GM12878 (cell line): ENCODE measurements around the gene SLCO3A1. TPM values are rescaled to one million over a fixed set of nuclear protein-coding genes. Genes with fewer than 3 reads are reported as not detected.

Experiments
- ATAC-seq: fragments of 200-7000 bp; cut with Tn5 transposase; 3 replicates; pipeline ENCODE4 v1.9.1; 2020; ENCODE audit warnings: mild to moderate bottlenecking, moderate library complexity
- BruUV-seq: library from RNA; stranded (reverse); fragments of 400-500 nt; replicated peaks from 2 replicates; lab custom pipeline; 2021; lab: Mats Ljungman, UMichigan
- CTCF ChIA-PET: fragments of 300-600 bp; sonication (Branson Sonifier 250); formaldehyde crosslinking; extraction: SDS; loops from one replicate; lab custom pipeline; 2021; ENCODE audit warnings: inconsistent platforms; lab: Yijun Ruan, JAX
- POLR2A ChIA-PET: fragments of 350-600 bp; formaldehyde crosslinking; extraction: SDS; loops from one replicate; lab custom pipeline; 2021; ENCODE audit warnings: inconsistent platforms; lab: Charles Lee
- RAD21 ChIA-PET: fragments of 300-600 bp; sonication (Branson Sonifier 250); formaldehyde crosslinking; loops from one replicate; lab custom pipeline; 2023; ENCODE audit warnings: antibody characterized with exemption; ENCODE audit not compliant: unreplicated experiment; lab: Charles Lee
- SMC1A ChIA-PET: fragments of 300-600 bp; sonication (Branson Sonifier 250); formaldehyde crosslinking; loops from one replicate; lab custom pipeline; 2023; ENCODE audit not compliant: unreplicated experiment, uncharacterized antibody; lab: Charles Lee
- DNase-seq: peaks from one replicate; pipeline ENCODE4 v3.0.0-alpha.2; 2011; ENCODE audit warnings: low read depth, low spot score
- FAIRE-seq: peaks from 3 replicates; lab custom pipeline; 2011; peaks lifted over from hg19 to GRCh38; lab: Jason Lieb, UNC
- H2AFZ ChIP-seq: 2 replicates; pipeline ENCODE4 v1.6.0; 2011; ENCODE audit warnings: low read depth, low read length, control low read depth; ENCODE audit not compliant: control insufficient read depth
- H3K27ac ChIP-seq: 2 replicates; pipeline ENCODE4 v1.5.1; 2011; ENCODE audit warnings: control low read depth; ENCODE audit not compliant: control insufficient read depth, insufficient read depth
- H3K27me3 ChIP-seq, 2 experiments: replicated peaks in 1 of 2; 2 replicates each; pipeline versions ENCODE4 v1.6.0 to v1.6.1; 2011; ENCODE audit warnings: low read length in 1 of 2; ENCODE audit not compliant: control insufficient read depth in 2 of 2, insufficient read depth in 2 of 2
- H3K36me3 ChIP-seq, 2 experiments: 2 replicates each; pipeline ENCODE4 v1.5.1; 2011; ENCODE audit warnings: low read length in 1 of 2; ENCODE audit not compliant: control insufficient read depth in 2 of 2, insufficient read depth in 2 of 2
- H3K4me1 ChIP-seq: 2 replicates; pipeline ENCODE4 v1.6.1; 2011; ENCODE audit warnings: mild to moderate bottlenecking, low read length, moderate library complexity, mixed read lengths; ENCODE audit not compliant: control insufficient read depth, insufficient read depth
- H3K4me2 ChIP-seq: 2 replicates; pipeline ENCODE4 v1.6.0; 2011; ENCODE audit warnings: control low read depth; ENCODE audit not compliant: control insufficient read depth, insufficient read depth
- H3K4me3 ChIP-seq: fragments of 200-600 bp; sonication (generic); 2 replicates; pipeline ENCODE4 v1.5.1; 2016
- H3K79me2 ChIP-seq: 2 replicates; pipeline ENCODE4 v1.6.0; 2011; ENCODE audit warnings: low read length; ENCODE audit not compliant: control insufficient read depth, insufficient read depth
- H3K9ac ChIP-seq: 2 replicates; pipeline ENCODE4 v1.8.0; 2011; ENCODE audit warnings: low read length, control low read depth, mixed read lengths; ENCODE audit not compliant: control insufficient read depth, insufficient read depth
- H3K9me3 ChIP-seq: replicated peaks from 3 replicates; pipeline ENCODE4 v1.5.1; 2011; ENCODE audit warnings: mild to moderate bottlenecking, low read length; ENCODE audit not compliant: control insufficient read depth, insufficient read depth
- H4K20me1 ChIP-seq: 2 replicates; pipeline ENCODE4 v1.6.0; 2011; ENCODE audit not compliant: control insufficient read depth, insufficient read depth
- FOXM1 ChIP-seq: IDR thresholded peaks from 2 replicates; pipeline ENCODE4 v1.6.1; 2012; ENCODE audit warnings: low read depth, mild to moderate bottlenecking, inconsistent platforms, low read length, moderate library complexity
- NR2F1 ChIP-seq: fragments of 450-650 bp; conservative IDR thresholded peaks from 2 replicates; pipeline ENCODE4 v1.6.1; 2017; ENCODE audit warnings: mild to moderate bottlenecking
- PKNOX1 ChIP-seq: fragments of 450-650 bp; IDR thresholded peaks from 2 replicates; pipeline ENCODE4 v1.6.1; 2016; ENCODE audit warnings: mild to moderate bottlenecking
- SMARCA5 ChIP-seq: fragments of 450-650 bp; IDR thresholded peaks from 2 replicates; pipeline ENCODE4 v1.6.1; 2017; ENCODE audit warnings: mild to moderate bottlenecking
- SUZ12 ChIP-seq: fragments of 200-600 bp; sonication (generic); IDR thresholded peaks from one replicate; pipeline ENCODE4 v1.6.1; 2018; ENCODE audit warnings: antibody characterized with exemption, mild to moderate bottlenecking; ENCODE audit not compliant: unreplicated experiment
- ZNF592 ChIP-seq: fragments of 450-650 bp; IDR thresholded peaks from 2 replicates; pipeline ENCODE4 v1.6.1; 2017; ENCODE audit warnings: mild to moderate bottlenecking, moderate library complexity
- WGBS: methylation state at CpG from one replicate; pipeline ENCODE4 v1.1.6; 2016; ENCODE audit warnings: low lambda C conversion rate; ENCODE audit not compliant: insufficient replicate concordance, insufficient coverage; ENCODE audit errors: missing lambda C conversion rate; 5-methylcytosine and 5-hydroxymethylcytosine counted together
- in situ Hi-C: fragments of 300-500 bp; cut with MboI; formaldehyde crosslinking; loops from 9 replicates; pipeline ENCODE4 v1.14.3; 2018; ENCODE audit warnings: mixed read lengths
- intact Hi-C: fragments of 100-400 bp; cut with micrococcal nuclease; formaldehyde crosslinking; loops from one replicate; pipeline ENCODE4 v1.14.2; 2022; ENCODE audit not compliant: unreplicated experiment
- polyA plus RNA-seq, 11 experiments: library from polyadenylated mRNA; depleted of rRNA in 4 of 11; unstranded in 6 of 11; stranded (reverse) in 5 of 11; fragments of >200 nt; fragmentation: Nextera tagmentation in 4 of 11; fragmentation: Illumina TruSeq in 1 of 11; extraction: Ambion mirVana in 4 of 11; extraction: Trizol in 1 of 11; gene quantifications; 1 replicate in 1 of 11; 2 replicates in 10 of 11; pipeline versions ENCODE4 v1.2.1 to v1.2.3, GENCODE V29; 2011 to 2016; ENCODE audit warnings: inconsistent platforms in 2 of 11, missing spikeins in 2 of 11, low read depth in 1 of 11
- total RNA-seq, 4 experiments: library from RNA; depleted of rRNA in 3 of 4; stranded (reverse); fragments of >200 nt in 3 of 4; fragmentation: Illumina TruSeq in 1 of 4; extraction: Trizol in 1 of 4; gene quantifications; 2 replicates each; pipeline versions ENCODE4 v1.2.1 to v1.2.3, GENCODE V29; 2013 to 2021

SLCO3A1 gene
- total and polyA plus RNA-seq, 10 of the 15 experiments (the other 5 are each of a cell fraction or from before 2014, with no cell fraction given): 0.05 to 5.9 (median 0.31) TPM

GRCh38 chr15:91863621-91864255 is 10.2 kb downstream of the SLCO3A1 start:
- Histone ChIP-seq H2AFZ (no peak overlapping the region), H3K4me1 (no peaks in the 10 kb centered on the region; the same call in 1 of the 2 replicates), H3K4me2 (no peak overlapping the region), H3K27ac (no peak overlapping the region), H3K4me3 (no peak overlapping the region), H3K79me2 (no peaks in the 10 kb centered on the region), H4K20me1 (no peaks in the 10 kb centered on the region), H3K9ac (no peak overlapping the region), H3K27me3 (no peaks in the 10 kb centered on the region), H3K9me3 (no peaks in the 10 kb centered on the region), H3K36me3 (no peaks in the 10 kb centered on the region)
- BruUV-seq: no TSS peak
- no peak for TF ChIP-seq FOXM1
- TF ChIP-seq SUZ12: no peak
- FAIRE-seq (no peak), ATAC-seq (no peak), DNase-seq (no peak)
- ChIA-PET CTCF (interaction anchor here (0.6 to 1.7 kb wide), 5 partner anchors 13 to 392 kb away, joined by 3 to 5 read pairs (median 4); no protein-coding TSS in a partner anchor), SMC1A (interaction anchor here (1.2 to 2.1 kb wide), 2 partner anchors 13 to 119 kb away, joined by 5 to 6 read pairs; no protein-coding TSS in a partner anchor), RAD21 (interaction anchor here (1.0 kb wide), 1 partner anchor 25 kb away, joined by 3 read pairs; no protein-coding TSS in a partner anchor), POLR2A (no interaction called here)
- WGBS: 16% methylated on average over 7 of the region's 7 CpGs
- in situ Hi-C loops: no loop called here
- intact Hi-C loops: no loop called here

- Histone ChIP-seq H3K9ac (no peak overlapping the region), H3K9me3 (no peaks in the 10 kb centered on the region), H3K36me3 (no peaks in the 10 kb centered on the region), H3K4me2 (no peak overlapping the region), H3K79me2 (no peaks in the 10 kb centered on the region), H3K27ac (no peak overlapping the region), H3K4me1 (no peaks in the 10 kb centered on the region), H3K27me3 (no peaks in the 10 kb centered on the region), H3K4me3 (no peak overlapping the region), H4K20me1 (no peaks in the 10 kb centered on the region), H2AFZ (no peak overlapping the region)
- FAIRE-seq (no peak), ATAC-seq (peak; percentile 72), DNase-seq (no peak)
- WGBS: 20% methylated on average over 9 of the region's 9 CpGs
- ChIA-PET POLR2A (interaction anchor here (0.6 kb wide), 1 partner anchor 1589 kb away, joined by 6 read pairs; no protein-coding TSS in a partner anchor), CTCF (interaction anchor here (1.3 kb wide), 1 partner anchor 13 kb away, joined by 3 read pairs; no protein-coding TSS in a partner anchor), RAD21 (interaction anchor here (0.7 kb wide), 1 partner anchor 742 kb away, joined by 3 read pairs; no protein-coding TSS in a partner anchor), SMC1A (interaction anchor here (1.0 to 1.2 kb wide), 2 partner anchors 118 to 204 kb away, joined by 5 read pairs; no protein-coding TSS in a partner anchor)
- intact Hi-C loops: no loop called here
- in situ Hi-C loops: no loop called here
- BruUV-seq: no TSS peak
- TF ChIP-seq PKNOX1 (0 out of 2 replicates have a peak, but pooled peaks have one; percentile 31), NR2F1 (0 out of 2 replicates have a peak, but pooled peaks have one; percentile 42), SMARCA5 (no peak), ZNF592 (no peak)
These were observed 11.2 kb downstream of the SLCO3A1 start for GRCh38 chr15:91864664-91865063.
